GM06990 (cell line): Measurements from ENCODE around the gene NDUFB8.

Experiments
- DNase-seq: peaks from one replicate; pipeline ENCODE4 v3.0.0-alpha.2; 2011; ENCODE audit not compliant: insufficient read length; ENCODE audit errors: extremely low read depth
- H3K27me3 ChIP-seq: replicated peaks from 2 replicates; pipeline ENCODE4 v1.6.0; 2011; ENCODE audit warnings: low read length; ENCODE audit not compliant: control insufficient read depth, insufficient read depth
- H3K36me3 ChIP-seq: 2 replicates; pipeline ENCODE4 v1.5.1; 2011; ENCODE audit warnings: low read length; ENCODE audit not compliant: control insufficient read depth, insufficient read depth
- H3K4me3 ChIP-seq: replicated peaks from 2 replicates; pipeline ENCODE4 v1.5.1; 2011; ENCODE audit warnings: low read depth, mild to moderate bottlenecking, control low read depth, low read length
- CTCF ChIP-seq: IDR thresholded peaks from 2 replicates; pipeline ENCODE4 v1.5.1; 2011; ENCODE audit warnings: low read length, control low read depth, mild to moderate bottlenecking, inconsistent platforms; ENCODE audit not compliant: insufficient read depth, poor library complexity, severe bottlenecking

Gene NDUFB8

GRCh38 chr10:100535715-100536353 lies 6.2 kb upstream of the NDUFB8 start, which contains the start of gene HIF1AN:
Gene HIF1AN (plus strand): TSS chr10:100535943. CDS start chr10:100535959, 16 bp downstream.
- TF ChIP-seq CTCF = peak; percentile 97
- Histone ChIP-seq H3K27me3 (no peaks in the 10 kb centered on the region), H3K4me3 (peak within 1 kb of the TSS; percentile 89), H3K36me3 (peaks cover 5% of the 10 kb centered on the region)
- DNase-seq = peak; percentile 86

- TF ChIP-seq CTCF = no peak
- Histone ChIP-seq H3K27me3 (no peaks in the 10 kb centered on the region), H3K4me3 (peak overlapping the region; percentile 6; the same call in 1 of the 2 replicates), H3K36me3 (peaks cover 1% of the 10 kb centered on the region)
- DNase-seq = no peak
Measured at GRCh38 chr10:100535338-100535714, 5.7 kb upstream of the NDUFB8 start.

GRCh38 chr10:100534726-100535125 lies 5.1 kb upstream of the NDUFB8 start:
- DNase-seq = no peak
- no peaks in the 10 kb centered on the region for H3K27me3 ChIP-seq
- TF ChIP-seq CTCF = no peak
- H3K4me3 ChIP-seq = no peak overlapping the region
- peaks cover 1% of the 10 kb centered on the region for H3K36me3 ChIP-seq

GRCh38 chr10:100531761-100532160 lies 2.1 kb upstream of the NDUFB8 start:
- TF ChIP-seq CTCF = no peak
- no peaks in the 10 kb centered on the region for H3K27me3 ChIP-seq
- H3K4me3 ChIP-seq = no peak overlapping the region
- H3K36me3 ChIP-seq = peaks cover 2% of the 10 kb centered on the region
- DNase-seq = no peak

GRCh38 chr10:100528921-100529474 lies 673 bp downstream of the NDUFB8 start:
- peaks cover 19% of the 10 kb centered on the region for H3K36me3 ChIP-seq
- no peaks in the 10 kb centered on the region for H3K27me3 ChIP-seq
- TF ChIP-seq CTCF = no peak
- H3K4me3 ChIP-seq = peak overlapping the region; percentile 98
- peak; percentile 18 for DNase-seq
